ENCODE results near the gene DLGAP4. TPM values are rescaled to one million over a fixed set of nuclear protein-coding genes. Genes with fewer than 3 reads are reported as not detected.
"Not testable (repeated sequence)": the region's sequence is repeated elsewhere in the genome, so short reads cannot be mapped to it uniquely, and the experiment has no call there.

The DLGAP4 gene
- total RNA-seq, 2 donors from 2014 or later = 33.9 to 45.4 TPM

GRCh38 chr20:36519012-36519719, 213.0 kb downstream of the DLGAP4 start:
- H3K4me1 Mint-ChIP-seq = peaks cover 8% of the 10 kb centered on the region
- no peak overlapping the region for H3K4me3 Mint-ChIP-seq
- H3K36me3 Mint-ChIP-seq (ENCODE audit: low read depth) = peaks cover 6% of the 10 kb centered on the region
- H3K27ac Mint-ChIP-seq = no peak overlapping the region
- DNase-seq (no peak), ATAC-seq (no peak)
- no peaks in the 10 kb centered on the region for H3K9me3 ChIP-seq (ENCODE audit: control insufficient read depth, low read length, poor library complexity, severe bottlenecking)
- no peaks in the 10 kb centered on the region for H3K27me3 Mint-ChIP-seq

GRCh38 chr20:36519944-36520343, 213.8 kb downstream of the DLGAP4 start:
- H3K27ac Mint-ChIP-seq = no peak overlapping the region
- no peak overlapping the region for H3K4me3 Mint-ChIP-seq
- H3K27me3 Mint-ChIP-seq = no peaks in the 10 kb centered on the region
- DNase-seq (no peak), ATAC-seq (no peak)
- peaks cover 8% of the 10 kb centered on the region for H3K4me1 Mint-ChIP-seq
- no peaks in the 10 kb centered on the region for H3K9me3 ChIP-seq (ENCODE audit: control insufficient read depth, low read length, poor library complexity, severe bottlenecking)
- H3K36me3 Mint-ChIP-seq (ENCODE audit: low read depth) = peaks cover 6% of the 10 kb centered on the region

GRCh38 chr20:36521526-36521925, 215.4 kb downstream of the DLGAP4 start:
- no peaks in the 10 kb centered on the region for H3K27me3 Mint-ChIP-seq
- DNase-seq = no peak
- no peak overlapping the region for H3K27ac Mint-ChIP-seq
- no peak overlapping the region for H3K4me3 Mint-ChIP-seq
- no peak for ATAC-seq
- no peaks in the 10 kb centered on the region for H3K9me3 ChIP-seq (ENCODE audit: control insufficient read depth, low read length, poor library complexity, severe bottlenecking)
- peaks cover 4% of the 10 kb centered on the region for H3K36me3 Mint-ChIP-seq (ENCODE audit: low read depth)
- peaks cover 8% of the 10 kb centered on the region for H3K4me1 Mint-ChIP-seq

GRCh38 chr20:36522412-36522811, 216.3 kb downstream of the DLGAP4 start:
- not testable (repeated sequence) for H3K27me3 Mint-ChIP-seq; ATAC-seq; H3K4me3 Mint-ChIP-seq; H3K4me1 Mint-ChIP-seq; DNase-seq; H3K36me3 Mint-ChIP-seq (ENCODE audit: low read depth); H3K9me3 ChIP-seq (ENCODE audit: control insufficient read depth, low read length, poor library complexity, severe bottlenecking)
- H3K27ac Mint-ChIP-seq = peak overlapping the region; percentile 71

- H3K4me3 Mint-ChIP-seq = no peak overlapping the region
- no peak overlapping the region for H3K27ac Mint-ChIP-seq
- H3K4me1 Mint-ChIP-seq = peaks cover 6% of the 10 kb centered on the region
- H3K9me3 ChIP-seq (ENCODE audit: control insufficient read depth, low read length, poor library complexity, severe bottlenecking) = no peaks in the 10 kb centered on the region
- no peak for ATAC-seq
- peaks cover 4% of the 10 kb centered on the region for H3K36me3 Mint-ChIP-seq (ENCODE audit: low read depth)
- DNase-seq = no peak
- no peaks in the 10 kb centered on the region for H3K27me3 Mint-ChIP-seq
Measured at GRCh38 chr20:36523341-36523740, 217.2 kb downstream of the DLGAP4 start.

GRCh38 chr20:36525620-36526365, 219.7 kb downstream of the DLGAP4 start:
- H3K27ac Mint-ChIP-seq = no peak overlapping the region
- no peak overlapping the region for H3K4me3 Mint-ChIP-seq
- no peaks in the 10 kb centered on the region for H3K9me3 ChIP-seq (ENCODE audit: control insufficient read depth, low read length, poor library complexity, severe bottlenecking)
- peaks cover 2% of the 10 kb centered on the region for H3K36me3 Mint-ChIP-seq (ENCODE audit: low read depth)
- ATAC-seq (no peak), DNase-seq (no peak)
- peaks cover 2% of the 10 kb centered on the region for H3K4me1 Mint-ChIP-seq
- no peaks in the 10 kb centered on the region for H3K27me3 Mint-ChIP-seq

GRCh38 chr20:36526521-36527011, 220.4 kb downstream of the DLGAP4 start:
- DNase-seq = no peak
- Mint-ChIP-seq H3K36me3 (ENCODE audit: low read depth) (peaks cover 1% of the 10 kb centered on the region), H3K4me3 (peak overlapping the region; percentile 12), H3K27me3 (no peaks in the 10 kb centered on the region), H3K27ac (no peak overlapping the region), H3K4me1 (peaks cover 1% of the 10 kb centered on the region)
- no peaks in the 10 kb centered on the region for H3K9me3 ChIP-seq (ENCODE audit: control insufficient read depth, low read length, poor library complexity, severe bottlenecking)
- no peak for ATAC-seq

- Mint-ChIP-seq H3K27ac (no peak overlapping the region), H3K27me3 (no peaks in the 10 kb centered on the region), H3K4me3 (no peak overlapping the region), H3K4me1 (no peaks in the 10 kb centered on the region), H3K36me3 (ENCODE audit: low read depth) (no peaks in the 10 kb centered on the region)
- DNase-seq = no peak
- H3K9me3 ChIP-seq (ENCODE audit: control insufficient read depth, low read length, poor library complexity, severe bottlenecking) = no peaks in the 10 kb centered on the region
- ATAC-seq = no peak
Measured at GRCh38 chr20:36527331-36528125, 221.4 kb downstream of the DLGAP4 start.

- DNase-seq = no peak
- Mint-ChIP-seq H3K27ac (no peak overlapping the region), H3K4me3 (no peak overlapping the region), H3K4me1 (no peaks in the 10 kb centered on the region), H3K27me3 (no peaks in the 10 kb centered on the region), H3K36me3 (ENCODE audit: low read depth) (no peaks in the 10 kb centered on the region)
- no peak for ATAC-seq
- H3K9me3 ChIP-seq (ENCODE audit: control insufficient read depth, low read length, poor library complexity, severe bottlenecking) = no peaks in the 10 kb centered on the region
Measured at GRCh38 chr20:36528176-36528874, 222.2 kb downstream of the DLGAP4 start.

- Mint-ChIP-seq H3K36me3 (ENCODE audit: low read depth) (no peaks in the 10 kb centered on the region), H3K4me3 (no peak overlapping the region), H3K27me3 (no peaks in the 10 kb centered on the region), H3K4me1 (no peaks in the 10 kb centered on the region), H3K27ac (no peak overlapping the region)
- DNase-seq (no peak), ATAC-seq (no peak)
- H3K9me3 ChIP-seq (ENCODE audit: control insufficient read depth, low read length, poor library complexity, severe bottlenecking) = no peaks in the 10 kb centered on the region
Measured at GRCh38 chr20:36528875-36529417, 222.8 kb downstream of the DLGAP4 start.

GRCh38 chr20:36532388-36532787, 226.2 kb downstream of the DLGAP4 start:
- H3K27ac Mint-ChIP-seq = no peak overlapping the region
- no peaks in the 10 kb centered on the region for H3K27me3 Mint-ChIP-seq
- no peaks in the 10 kb centered on the region for H3K36me3 Mint-ChIP-seq (ENCODE audit: low read depth)
- H3K4me3 Mint-ChIP-seq = no peak overlapping the region
- ATAC-seq = no peak
- DNase-seq = no peak
- H3K9me3 ChIP-seq (ENCODE audit: control insufficient read depth, low read length, poor library complexity, severe bottlenecking) = no peaks in the 10 kb centered on the region
- H3K4me1 Mint-ChIP-seq = no peaks in the 10 kb centered on the region

GRCh38 chr20:36532822-36533221, 226.7 kb downstream of the DLGAP4 start:
- Mint-ChIP-seq H3K4me1 (no peaks in the 10 kb centered on the region), H3K36me3 (ENCODE audit: low read depth) (no peaks in the 10 kb centered on the region), H3K27me3 (no peaks in the 10 kb centered on the region), H3K4me3 (no peak overlapping the region), H3K27ac (no peak overlapping the region)
- DNase-seq (no peak), ATAC-seq (no peak)
- H3K9me3 ChIP-seq (ENCODE audit: control insufficient read depth, low read length, poor library complexity, severe bottlenecking) = no peaks in the 10 kb centered on the region
